ENCODE results near the gene PROCA1. TPM values are rescaled to one million over a fixed set of nuclear protein-coding genes. Genes with fewer than 3 reads are reported as not detected.

The PROCA1 gene
- total and polyA plus RNA-seq, 2 of the 13 experiments (the other 11 are each of a cell fraction or from before 2014, with no cell fraction given) = 0.73 to 1.5 TPM

DNA sequence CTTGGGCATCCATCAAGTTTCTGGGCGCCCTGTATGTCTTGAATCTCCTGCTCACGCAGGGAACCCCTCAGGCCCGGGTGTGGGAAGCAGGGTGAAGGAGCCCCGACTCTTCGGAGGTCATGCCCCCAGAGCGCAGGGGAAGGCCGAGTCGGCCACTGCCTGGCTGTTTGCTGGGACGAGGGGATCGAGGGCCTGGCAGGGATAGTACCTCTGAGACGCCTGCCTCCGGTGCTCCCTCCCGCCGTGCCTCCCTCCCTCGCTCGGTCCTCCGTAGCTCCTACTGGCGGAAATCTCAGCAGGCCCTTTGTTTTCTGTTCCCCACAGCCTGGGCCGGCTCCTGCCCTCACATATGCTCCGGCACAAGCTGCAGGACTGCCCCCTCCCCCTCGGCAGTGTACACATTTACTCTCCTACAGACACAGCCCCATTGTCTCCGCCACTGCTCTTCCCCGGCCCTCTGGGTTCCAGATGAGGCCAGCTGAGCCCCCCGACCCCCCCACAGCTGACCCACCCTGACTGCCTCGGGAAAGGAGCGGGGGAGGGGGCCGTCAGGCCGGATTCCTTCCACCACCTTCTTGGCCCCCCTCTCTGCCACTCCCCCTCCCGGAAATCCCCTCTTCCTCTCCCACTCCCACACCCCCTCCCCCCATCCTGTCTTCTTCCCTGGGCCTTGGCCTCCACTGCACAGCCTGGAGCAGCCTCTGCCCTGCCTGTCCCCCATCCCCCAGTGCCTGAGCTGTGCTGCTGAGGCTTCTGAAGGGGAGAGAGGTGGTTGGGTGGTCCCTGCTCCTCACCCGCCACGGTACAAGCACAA is 33.5 kb upstream of the PROCA1 start (continued):
- TF ChIP-seq, protein P1, sequence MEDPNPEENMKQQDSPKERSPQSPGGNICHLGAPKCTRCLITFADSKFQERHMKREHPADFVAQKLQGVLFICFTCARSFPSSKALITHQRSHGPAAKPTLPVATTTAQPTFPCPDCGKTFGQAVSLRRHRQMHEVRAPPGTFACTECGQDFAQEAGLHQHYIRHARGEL (CRISPR knock-in tag; IDR thresholded peaks at IDR 0.05) = no peak
- TF ChIP-seq ARHGAP35 (CRISPR knock-in tag; IDR thresholded peaks at IDR 0.05; ENCODE audit: borderline replicate concordance) (no peak), PRMT3 (CRISPR knock-in tag; IDR thresholded peaks at IDR 0.05; ENCODE audit: borderline replicate concordance, low read depth) (no peak), SMAD9 (CRISPR knock-in tag; IDR thresholded peaks at IDR 0.05) (no peak), CEBPB (IDR thresholded peaks at IDR 0.05; ENCODE audit: borderline replicate concordance, low read depth, low read length) (no peak), IRF2 (CRISPR knock-in tag; IDR thresholded peaks at IDR 0.05) (peak; percentile 21; the same call in 1 of the 2 replicates), ZNF672 (CRISPR knock-in tag; IDR thresholded peaks at IDR 0.05) (peak; percentile 78; the same call in 1 of the 2 replicates)
- TF ChIP-seq, protein P2, sequence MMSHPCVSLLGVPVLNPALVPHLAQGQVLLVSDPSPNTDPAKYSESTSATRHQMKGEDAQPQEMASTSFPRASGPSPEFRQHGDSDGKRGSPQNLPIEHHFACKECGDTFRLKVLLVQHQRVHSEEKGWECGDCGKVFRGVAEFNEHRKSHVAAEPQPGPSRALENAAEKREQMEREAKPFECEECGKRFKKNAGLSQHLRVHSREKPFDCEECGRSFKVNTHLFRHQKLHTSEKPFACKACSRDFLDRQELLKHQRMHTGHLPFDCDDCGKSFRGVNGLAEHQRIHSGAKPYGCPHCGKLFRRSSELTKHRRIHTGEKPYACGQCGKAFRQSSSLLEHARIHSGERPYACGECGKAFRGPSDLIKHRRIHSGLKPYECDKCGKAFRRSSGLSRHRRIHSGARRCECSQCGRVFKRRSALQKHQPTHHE (CRISPR knock-in tag; IDR thresholded peaks at IDR 0.05; ENCODE audit: borderline replicate concordance) = no peak
- TF ChIP-seq, protein P3, sequence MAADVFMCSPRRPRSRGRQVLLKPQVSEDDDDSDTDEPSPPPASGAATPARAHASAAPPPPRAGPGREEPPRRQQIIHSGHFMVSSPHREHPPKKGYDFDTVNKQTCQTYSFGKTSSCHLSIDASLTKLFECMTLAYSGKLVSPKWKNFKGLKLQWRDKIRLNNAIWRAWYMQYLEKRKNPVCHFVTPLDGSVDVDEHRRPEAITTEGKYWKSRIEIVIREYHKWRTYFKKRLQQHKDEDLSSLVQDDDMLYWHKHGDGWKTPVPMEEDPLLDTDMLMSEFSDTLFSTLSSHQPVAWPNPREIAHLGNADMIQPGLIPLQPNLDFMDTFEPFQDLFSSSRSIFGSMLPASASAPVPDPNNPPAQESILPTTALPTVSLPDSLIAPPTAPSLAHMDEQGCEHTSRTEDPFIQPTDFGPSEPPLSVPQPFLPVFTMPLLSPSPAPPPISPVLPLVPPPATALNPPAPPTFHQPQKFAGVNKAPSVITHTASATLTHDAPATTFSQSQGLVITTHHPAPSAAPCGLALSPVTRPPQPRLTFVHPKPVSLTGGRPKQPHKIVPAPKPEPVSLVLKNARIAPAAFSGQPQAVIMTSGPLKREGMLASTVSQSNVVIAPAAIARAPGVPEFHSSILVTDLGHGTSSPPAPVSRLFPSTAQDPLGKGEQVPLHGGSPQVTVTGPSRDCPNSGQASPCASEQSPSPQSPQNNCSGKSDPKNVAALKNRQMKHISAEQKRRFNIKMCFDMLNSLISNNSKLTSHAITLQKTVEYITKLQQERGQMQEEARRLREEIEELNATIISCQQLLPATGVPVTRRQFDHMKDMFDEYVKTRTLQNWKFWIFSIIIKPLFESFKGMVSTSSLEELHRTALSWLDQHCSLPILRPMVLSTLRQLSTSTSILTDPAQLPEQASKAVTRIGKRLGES (CRISPR knock-in tag; IDR thresholded peaks at IDR 0.05; ENCODE audit: borderline replicate concordance) = no peak
- TF ChIP-seq, protein P4, sequence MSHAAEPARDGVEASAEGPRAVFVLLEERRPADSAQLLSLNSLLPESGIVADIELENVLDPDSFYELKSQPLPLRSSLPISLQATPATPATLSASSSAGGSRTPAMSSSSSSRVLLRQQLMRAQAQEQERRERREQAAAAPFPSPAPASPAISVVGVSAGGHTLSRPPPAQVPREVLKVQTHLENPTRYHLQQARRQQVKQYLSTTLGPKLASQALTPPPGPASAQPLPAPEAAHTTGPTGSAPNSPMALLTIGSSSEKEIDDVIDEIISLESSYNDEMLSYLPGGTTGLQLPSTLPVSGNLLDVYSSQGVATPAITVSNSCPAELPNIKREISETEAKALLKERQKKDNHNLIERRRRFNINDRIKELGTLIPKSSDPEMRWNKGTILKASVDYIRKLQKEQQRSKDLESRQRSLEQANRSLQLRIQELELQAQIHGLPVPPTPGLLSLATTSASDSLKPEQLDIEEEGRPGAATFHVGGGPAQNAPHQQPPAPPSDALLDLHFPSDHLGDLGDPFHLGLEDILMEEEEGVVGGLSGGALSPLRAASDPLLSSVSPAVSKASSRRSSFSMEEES (CRISPR knock-in tag; IDR thresholded peaks at IDR 0.05) = peak; percentile 26; the same call in 1 of the 2 replicates
- TF ChIP-seq, protein P5, sequence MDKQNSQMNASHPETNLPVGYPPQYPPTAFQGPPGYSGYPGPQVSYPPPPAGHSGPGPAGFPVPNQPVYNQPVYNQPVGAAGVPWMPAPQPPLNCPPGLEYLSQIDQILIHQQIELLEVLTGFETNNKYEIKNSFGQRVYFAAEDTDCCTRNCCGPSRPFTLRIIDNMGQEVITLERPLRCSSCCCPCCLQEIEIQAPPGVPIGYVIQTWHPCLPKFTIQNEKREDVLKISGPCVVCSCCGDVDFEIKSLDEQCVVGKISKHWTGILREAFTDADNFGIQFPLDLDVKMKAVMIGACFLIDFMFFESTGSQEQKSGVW (CRISPR knock-in tag; IDR thresholded peaks at IDR 0.05; ENCODE audit: borderline replicate concordance) = no peak
- TF ChIP-seq, protein P6, sequence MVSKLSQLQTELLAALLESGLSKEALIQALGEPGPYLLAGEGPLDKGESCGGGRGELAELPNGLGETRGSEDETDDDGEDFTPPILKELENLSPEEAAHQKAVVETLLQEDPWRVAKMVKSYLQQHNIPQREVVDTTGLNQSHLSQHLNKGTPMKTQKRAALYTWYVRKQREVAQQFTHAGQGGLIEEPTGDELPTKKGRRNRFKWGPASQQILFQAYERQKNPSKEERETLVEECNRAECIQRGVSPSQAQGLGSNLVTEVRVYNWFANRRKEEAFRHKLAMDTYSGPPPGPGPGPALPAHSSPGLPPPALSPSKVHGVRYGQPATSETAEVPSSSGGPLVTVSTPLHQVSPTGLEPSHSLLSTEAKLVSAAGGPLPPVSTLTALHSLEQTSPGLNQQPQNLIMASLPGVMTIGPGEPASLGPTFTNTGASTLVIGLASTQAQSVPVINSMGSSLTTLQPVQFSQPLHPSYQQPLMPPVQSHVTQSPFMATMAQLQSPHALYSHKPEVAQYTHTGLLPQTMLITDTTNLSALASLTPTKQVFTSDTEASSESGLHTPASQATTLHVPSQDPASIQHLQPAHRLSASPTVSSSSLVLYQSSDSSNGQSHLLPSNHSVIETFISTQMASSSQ (IDR thresholded peaks at IDR 0.05; ENCODE audit: low read depth) = no peak
- TF ChIP-seq, protein P6 (CRISPR knock-in tag; IDR thresholded peaks at IDR 0.05; ENCODE audit: borderline replicate concordance) = peak; percentile 56
- TF ChIP-seq, protein P7, sequence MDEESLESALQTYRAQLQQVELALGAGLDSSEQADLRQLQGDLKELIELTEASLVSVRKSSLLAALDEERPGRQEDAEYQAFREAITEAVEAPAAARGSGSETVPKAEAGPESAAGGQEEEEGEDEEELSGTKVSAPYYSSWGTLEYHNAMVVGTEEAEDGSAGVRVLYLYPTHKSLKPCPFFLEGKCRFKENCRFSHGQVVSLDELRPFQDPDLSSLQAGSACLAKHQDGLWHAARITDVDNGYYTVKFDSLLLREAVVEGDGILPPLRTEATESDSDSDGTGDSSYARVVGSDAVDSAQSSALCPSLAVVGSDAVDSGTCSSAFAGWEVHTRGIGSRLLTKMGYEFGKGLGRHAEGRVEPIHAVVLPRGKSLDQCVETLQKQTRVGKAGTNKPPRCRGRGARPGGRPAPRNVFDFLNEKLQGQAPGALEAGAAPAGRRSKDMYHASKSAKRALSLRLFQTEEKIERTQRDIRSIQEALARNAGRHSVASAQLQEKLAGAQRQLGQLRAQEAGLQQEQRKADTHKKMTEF (CRISPR knock-in tag; IDR thresholded peaks at IDR 0.05) = peak; percentile 20; the same call in 1 of the 2 replicates

All from HepG2 (cell line).